Large intestine (tissue), 3 donors: ENCODE data around the gene CDK5R1. TPM values are rescaled to one million over a fixed set of nuclear protein-coding genes. Genes with fewer than 3 reads are reported as not detected.

Source experiments
- DNase-seq, 2 donors: peaks; one replicate each; pipeline versions ENCODE4 v3.0.0 to v3.0.0-alpha.2; 2013
- H3K27ac ChIP-seq: one replicate; pipeline ENCODE4 v1.5.1; 2013; ENCODE audit warnings: low read length
- H3K27me3 ChIP-seq: 2 replicates; pipeline ENCODE4 v1.6.1; 2013; ENCODE audit warnings: low read length; ENCODE audit not compliant: control insufficient read depth, insufficient read depth
- H3K36me3 ChIP-seq: 2 replicates; pipeline ENCODE4 v1.6.1; 2013; ENCODE audit warnings: low read length; ENCODE audit not compliant: control insufficient read depth, insufficient read depth
- H3K4me1 ChIP-seq: one replicate; pipeline ENCODE4 v1.6.1; 2013; ENCODE audit warnings: low read length; ENCODE audit not compliant: control insufficient read depth, insufficient read depth
- H3K4me3 ChIP-seq: one replicate; pipeline ENCODE4 v1.5.1; 2013; ENCODE audit warnings: low read length
- H3K9me3 ChIP-seq: one replicate; pipeline ENCODE4 v1.6.1; 2013; ENCODE audit warnings: mild to moderate bottlenecking, low read depth, low read length, moderate library complexity; ENCODE audit not compliant: control insufficient read depth
- WGBS: methylation state at CpG from one replicate; pipeline ENCODE4 v1.1.5; 2013; ENCODE audit warnings: low lambda C conversion rate; ENCODE audit not compliant: insufficient coverage; 5-methylcytosine and 5-hydroxymethylcytosine counted together
- polyA plus RNA-seq: library from polyadenylated mRNA; unstranded; fragments of 120-200 nt; gene quantifications from one replicate; pipeline ENCODE4 v1.2.1, GENCODE V29; 2013

The CDK5R1 gene
- polyA plus RNA-seq, 1 donor: 3.6 TPM

- Histone ChIP-seq H3K4me3 (no peak overlapping the region), H3K4me1 (no peaks in the 10 kb centered on the region), H3K9me3 (no peaks in the 10 kb centered on the region), H3K27me3 (no peaks in the 10 kb centered on the region), H3K27ac (no peak overlapping the region), H3K36me3 (no peaks in the 10 kb centered on the region)
- WGBS: no CpG with 5 or more reads among the region's 3 CpGs
- no peak for DNase-seq
Observed at GRCh38 chr17:32502013-32502412, 15.2 kb downstream of the CDK5R1 start.

- Histone ChIP-seq H3K9me3 (no peaks in the 10 kb centered on the region), H3K4me3 (no peak overlapping the region), H3K4me1 (no peaks in the 10 kb centered on the region), H3K36me3 (no peaks in the 10 kb centered on the region), H3K27me3 (no peaks in the 10 kb centered on the region), H3K27ac (no peak overlapping the region)
- WGBS: 80% methylated on average over 1 of the region's 10 CpGs
- no peak for DNase-seq
Observed at GRCh38 chr17:32502710-32503109, 15.9 kb downstream of the CDK5R1 start.

DNA sequence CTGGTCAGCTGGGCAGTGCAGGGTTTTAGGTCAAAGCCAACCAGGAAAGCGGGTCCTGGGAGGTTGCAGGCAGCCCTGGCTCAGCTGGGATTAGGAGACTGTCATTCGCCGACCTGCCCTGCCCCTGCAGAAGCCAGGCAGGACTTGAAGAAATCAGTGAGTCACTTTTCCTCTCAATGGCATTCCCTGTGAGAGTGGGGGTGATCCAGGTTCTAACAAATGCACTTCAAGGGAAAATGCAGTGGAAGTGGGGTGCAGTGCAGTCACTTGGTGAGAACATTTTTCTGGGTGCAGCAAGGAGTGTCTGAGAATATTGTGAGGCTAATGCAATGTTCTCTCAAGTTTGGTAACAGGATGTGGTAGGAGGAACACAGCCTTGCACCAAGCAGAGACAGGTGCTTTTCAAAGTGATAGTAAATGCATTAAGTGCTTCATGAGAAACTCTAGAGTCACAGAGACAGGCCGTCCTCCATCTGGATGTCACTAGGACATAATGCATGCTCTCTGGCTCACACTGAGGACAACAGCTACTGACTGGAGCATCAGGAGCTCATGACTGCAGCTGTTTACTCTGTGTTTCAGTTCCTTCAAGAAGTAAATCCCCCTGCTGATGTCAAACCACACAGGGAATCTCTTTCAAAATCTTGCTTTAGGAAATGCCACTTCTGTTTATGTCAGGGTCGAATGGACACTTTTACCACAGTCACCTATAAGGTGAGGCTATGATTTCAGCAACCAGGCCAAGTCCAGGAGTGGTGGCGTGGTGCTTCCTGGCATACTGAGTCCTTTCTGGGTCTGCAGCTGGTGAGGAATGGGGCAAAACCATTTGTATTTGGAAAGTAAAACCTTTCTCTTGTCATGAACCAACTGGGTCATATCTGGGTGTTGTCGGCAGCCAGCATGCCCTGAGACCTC, 16.7 kb downstream of the CDK5R1 start:
- WGBS: no CpG with 5 or more reads among the region's 7 CpGs
- DNase-seq: no peak
- Histone ChIP-seq H3K4me3 (no peak overlapping the region), H3K36me3 (peaks cover 2% of the 10 kb centered on the region), H3K27me3 (no peaks in the 10 kb centered on the region), H3K9me3 (no peaks in the 10 kb centered on the region), H3K27ac (no peak overlapping the region), H3K4me1 (no peaks in the 10 kb centered on the region)

- H3K9me3 ChIP-seq: no peaks in the 10 kb centered on the region
- H3K4me3 ChIP-seq: no peak overlapping the region
- WGBS: 100% methylated on average over 1 of the region's 18 CpGs
- peaks cover 4% of the 10 kb centered on the region for H3K36me3 ChIP-seq
- no peaks in the 10 kb centered on the region for H3K27me3 ChIP-seq
- DNase-seq: no peak
- H3K27ac ChIP-seq: no peak overlapping the region
- no peaks in the 10 kb centered on the region for H3K4me1 ChIP-seq
Observed at GRCh38 chr17:32504166-32504990, 17.6 kb downstream of the CDK5R1 start.

DNA sequence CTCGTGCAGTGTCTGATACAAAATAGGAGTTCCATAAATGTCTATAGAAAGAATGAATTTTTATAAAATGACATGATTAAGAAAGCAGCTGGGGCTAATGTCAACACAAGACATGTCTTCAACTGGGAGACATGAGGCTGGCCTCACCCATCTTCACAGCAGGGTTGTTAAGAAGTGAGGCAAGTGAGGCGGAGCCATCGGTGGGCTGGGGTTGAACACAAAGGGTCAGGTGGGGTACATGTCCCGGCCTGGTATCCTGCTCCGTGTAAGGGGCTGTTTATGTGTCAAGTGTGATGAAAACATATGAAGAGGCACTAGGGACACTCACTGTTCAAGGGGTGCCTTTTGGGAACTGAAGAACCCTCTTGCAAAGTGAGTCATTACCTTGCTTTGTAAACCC, 22.1 kb downstream of the CDK5R1 start:
- no peak overlapping the region for H3K4me3 ChIP-seq
- H3K9me3 ChIP-seq: no peaks in the 10 kb centered on the region
- no peaks in the 10 kb centered on the region for H3K4me1 ChIP-seq
- no peak overlapping the region for H3K27ac ChIP-seq
- peaks cover 4% of the 10 kb centered on the region for H3K36me3 ChIP-seq
- no peaks in the 10 kb centered on the region for H3K27me3 ChIP-seq
- no peak for DNase-seq
- WGBS: no CpG with 5 or more reads among the region's 5 CpGs

GRCh38 chr17:32510466-32510865, 23.7 kb downstream of the CDK5R1 start:
- H3K36me3 ChIP-seq: peaks cover 4% of the 10 kb centered on the region
- H3K9me3 ChIP-seq: no peaks in the 10 kb centered on the region
- H3K27ac ChIP-seq: no peak overlapping the region
- H3K4me1 ChIP-seq: peaks cover 7% of the 10 kb centered on the region
- no peak overlapping the region for H3K4me3 ChIP-seq
- DNase-seq: no peak
- WGBS: no CpG with 5 or more reads among the region's 7 CpGs
- H3K27me3 ChIP-seq: no peaks in the 10 kb centered on the region

GRCh38 chr17:32512328-32512727, 25.5 kb downstream of the CDK5R1 start:
- peaks cover 7% of the 10 kb centered on the region for H3K4me1 ChIP-seq
- no peaks in the 10 kb centered on the region for H3K27me3 ChIP-seq
- H3K4me3 ChIP-seq: no peak overlapping the region
- no peak overlapping the region for H3K27ac ChIP-seq
- DNase-seq: no peak
- peaks cover 4% of the 10 kb centered on the region for H3K36me3 ChIP-seq
- no peaks in the 10 kb centered on the region for H3K9me3 ChIP-seq
- no CpG with 5 or more reads among the region's 2 CpGs for WGBS

- H3K27ac ChIP-seq: no peak overlapping the region
- DNase-seq: no peak
- H3K36me3 ChIP-seq: peaks cover 2% of the 10 kb centered on the region
- no peaks in the 10 kb centered on the region for H3K27me3 ChIP-seq
- H3K9me3 ChIP-seq: no peaks in the 10 kb centered on the region
- H3K4me3 ChIP-seq: no peak overlapping the region
- H3K4me1 ChIP-seq: peaks cover 7% of the 10 kb centered on the region
- no CpG with 5 or more reads among the region's 3 CpGs for WGBS
Observed at GRCh38 chr17:32513579-32513978, 26.8 kb downstream of the CDK5R1 start.

DNA sequence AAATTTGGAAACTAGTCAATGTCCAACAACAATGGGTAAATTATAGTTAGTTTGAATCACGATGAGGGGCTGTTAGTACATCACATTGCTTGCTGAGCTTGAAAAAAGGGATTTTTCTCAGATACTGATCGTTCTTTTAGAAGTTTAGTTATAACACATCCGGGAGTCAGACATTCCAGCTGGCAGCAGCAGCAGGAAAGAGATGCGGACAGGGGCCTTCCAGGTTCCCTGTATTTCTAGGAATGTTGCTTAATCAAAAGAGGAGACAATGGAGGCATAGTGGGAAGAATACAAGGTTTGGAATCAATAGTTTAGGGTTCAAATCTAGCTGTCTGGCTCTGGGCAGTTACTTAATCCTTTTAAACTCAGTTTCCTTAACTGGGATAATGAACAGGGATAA, 27.8 kb downstream of the CDK5R1 start:
- no peak overlapping the region for H3K27ac ChIP-seq
- no peaks in the 10 kb centered on the region for H3K9me3 ChIP-seq
- 100% methylated on average over 1 of the region's 4 CpGs for WGBS
- DNase-seq: no peak
- H3K27me3 ChIP-seq: no peaks in the 10 kb centered on the region
- peaks cover 8% of the 10 kb centered on the region for H3K4me1 ChIP-seq
- H3K4me3 ChIP-seq: no peak overlapping the region
- H3K36me3 ChIP-seq: no peaks in the 10 kb centered on the region

DNA sequence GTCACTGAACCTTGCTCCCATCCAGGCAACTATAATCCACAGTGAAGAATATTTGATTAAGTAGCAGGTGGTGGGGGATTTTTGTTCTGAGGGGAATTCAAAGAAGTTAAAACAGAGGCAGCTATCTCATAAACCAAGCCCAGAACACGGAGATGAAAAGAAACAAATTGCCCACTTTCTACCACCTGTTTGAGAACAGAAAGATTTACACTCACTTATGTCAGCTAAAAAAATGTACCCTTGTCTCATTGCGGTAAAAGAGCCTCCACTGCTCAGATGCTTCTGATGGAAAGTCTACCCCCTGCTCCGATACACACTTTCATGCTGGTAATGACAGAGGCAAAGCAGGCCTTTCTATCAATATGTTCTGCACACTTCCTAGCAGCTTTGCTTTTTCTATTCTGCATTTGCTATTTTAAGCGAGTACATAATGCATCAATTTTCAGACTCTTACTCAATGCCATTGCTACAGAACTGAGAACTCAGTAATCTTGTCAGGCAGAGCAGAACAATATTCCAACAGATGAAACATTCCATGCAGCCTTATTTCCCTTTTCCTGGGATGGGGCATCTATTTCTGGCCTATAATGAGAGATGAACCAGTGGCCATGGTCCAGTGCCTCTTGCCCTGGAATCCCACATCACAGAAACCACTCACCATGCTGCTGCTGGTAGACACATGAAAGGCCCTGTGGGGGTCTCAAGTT, 29.0 kb downstream of the CDK5R1 start:
- Histone ChIP-seq H3K27ac (no peak overlapping the region), H3K4me1 (peaks cover 16% of the 10 kb centered on the region), H3K36me3 (no peaks in the 10 kb centered on the region), H3K4me3 (no peak overlapping the region), H3K27me3 (no peaks in the 10 kb centered on the region), H3K9me3 (no peaks in the 10 kb centered on the region)
- DNase-seq: no peak
- 100% methylated on average over 1 of the region's 4 CpGs for WGBS
